ENCODE results near the gene NPHP4. TPM values are rescaled to one million over a fixed set of nuclear protein-coding genes. Genes with fewer than 3 reads are reported as not detected.

NPHP4 gene
- total RNA-seq, 4 donors from 2014 or later: 6.7 to 19.9 (median 10.5) TPM

DNA sequence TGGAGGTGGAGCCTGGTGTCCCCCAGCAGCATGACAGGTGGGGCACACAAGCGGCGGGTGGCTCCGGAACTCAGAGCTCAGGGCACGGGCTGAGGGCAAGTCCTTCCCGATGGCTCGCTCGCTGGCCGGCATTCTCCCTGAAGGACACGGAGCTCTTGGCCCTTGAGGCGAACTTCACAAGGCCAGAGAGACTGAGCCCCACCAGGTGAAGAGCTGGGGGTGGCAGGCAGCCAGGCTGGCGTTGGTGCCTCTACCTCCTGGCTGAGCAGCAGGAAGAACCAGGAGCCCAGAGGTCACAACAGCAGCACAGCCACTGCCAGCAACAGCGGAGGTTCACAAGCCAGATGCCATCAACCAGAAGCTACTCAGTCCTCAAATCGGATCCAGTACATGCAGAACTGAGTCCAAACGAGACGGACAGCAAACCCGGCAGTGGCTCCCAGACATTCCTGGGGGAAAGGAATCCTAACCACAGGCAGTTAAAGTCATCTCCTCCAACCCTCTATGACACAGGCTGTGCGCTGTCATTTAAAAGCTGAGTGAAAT is 54.1 kb downstream of the NPHP4 start:
- intact Hi-C loops (cut with DNase I; ENCODE audit: low total_unique reads) (no loop called here), in situ Hi-C loops (cut with MboI; ENCODE audit: low pct_ligation_motif_present in 1 of 4, low pct_unique_long_range_greater_than_20kb in 1 of 4, low sequenced_read_pairs in 3 of 4) (loop anchor here in 1 of 4 donors (25.0 kb wide), 1 partner anchor 426 kb away; no protein-coding TSS in a partner anchor)
- Histone ChIP-seq H3K9me3 (no peaks in the 10 kb centered on the region), H3K36me3 (no peaks in the 10 kb centered on the region), H3K4me3 (no peak overlapping the region), H3K27me3 (no peaks in the 10 kb centered on the region), H3K27ac (no peak overlapping the region), H3K4me1 (no peaks in the 10 kb centered on the region)
- DNase-seq: no peak
- WGBS, 2 donors (ENCODE audit: low coverage in 1 of 2): 79 to 89% methylated on average over 5 to 17 of the region's 17 CpGs
- TF ChIP-seq POLR2AphosphoS5 (IDR thresholded peaks at IDR 0.05): no peak

- Histone ChIP-seq H3K9me3 (no peaks in the 10 kb centered on the region), H3K4me3 (no peak overlapping the region), H3K4me1 (no peaks in the 10 kb centered on the region), H3K27me3 (no peaks in the 10 kb centered on the region), H3K27ac (no peak overlapping the region), H3K36me3 (no peaks in the 10 kb centered on the region)
- intact Hi-C loops (cut with DNase I; ENCODE audit: low total_unique reads) (no loop called here), in situ Hi-C loops (cut with MboI; ENCODE audit: low pct_ligation_motif_present in 1 of 4, low pct_unique_long_range_greater_than_20kb in 1 of 4, low sequenced_read_pairs in 3 of 4) (loop anchor here in 1 of 4 donors (25.0 kb wide), 1 partner anchor 425 kb away; no protein-coding TSS in a partner anchor)
- WGBS, 2 donors (ENCODE audit: low coverage in 1 of 2): 89 to 93% methylated on average over 3 to 9 of the region's 9 CpGs
- no peak for DNase-seq
- TF ChIP-seq, protein P1, sequence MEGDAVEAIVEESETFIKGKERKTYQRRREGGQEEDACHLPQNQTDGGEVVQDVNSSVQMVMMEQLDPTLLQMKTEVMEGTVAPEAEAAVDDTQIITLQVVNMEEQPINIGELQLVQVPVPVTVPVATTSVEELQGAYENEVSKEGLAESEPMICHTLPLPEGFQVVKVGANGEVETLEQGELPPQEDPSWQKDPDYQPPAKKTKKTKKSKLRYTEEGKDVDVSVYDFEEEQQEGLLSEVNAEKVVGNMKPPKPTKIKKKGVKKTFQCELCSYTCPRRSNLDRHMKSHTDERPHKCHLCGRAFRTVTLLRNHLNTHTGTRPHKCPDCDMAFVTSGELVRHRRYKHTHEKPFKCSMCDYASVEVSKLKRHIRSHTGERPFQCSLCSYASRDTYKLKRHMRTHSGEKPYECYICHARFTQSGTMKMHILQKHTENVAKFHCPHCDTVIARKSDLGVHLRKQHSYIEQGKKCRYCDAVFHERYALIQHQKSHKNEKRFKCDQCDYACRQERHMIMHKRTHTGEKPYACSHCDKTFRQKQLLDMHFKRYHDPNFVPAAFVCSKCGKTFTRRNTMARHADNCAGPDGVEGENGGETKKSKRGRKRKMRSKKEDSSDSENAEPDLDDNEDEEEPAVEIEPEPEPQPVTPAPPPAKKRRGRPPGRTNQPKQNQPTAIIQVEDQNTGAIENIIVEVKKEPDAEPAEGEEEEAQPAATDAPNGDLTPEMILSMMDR (IDR thresholded peaks at IDR 0.05): no peak
- no peak for TF ChIP-seq POLR2A (IDR thresholded peaks at IDR 0.05)
- no peak for TF ChIP-seq EP300 (IDR thresholded peaks at IDR 0.05; ENCODE audit: low read depth)
- TF ChIP-seq POLR2AphosphoS5 (IDR thresholded peaks at IDR 0.05): no peak
Measured at GRCh38 chr1:5937373-5937857, 54.8 kb downstream of the NPHP4 start.

- no peak for DNase-seq
- Histone ChIP-seq H3K4me1 (no peaks in the 10 kb centered on the region), H3K27ac (no peak overlapping the region), H3K36me3 (no peaks in the 10 kb centered on the region), H3K27me3 (no peaks in the 10 kb centered on the region), H3K9me3 (no peaks in the 10 kb centered on the region), H3K4me3 (no peak overlapping the region)
- no peak for TF ChIP-seq POLR2AphosphoS5 (IDR thresholded peaks at IDR 0.05)
- TF ChIP-seq POLR2A (IDR thresholded peaks at IDR 0.05): no peak
- TF ChIP-seq, protein P1 (IDR thresholded peaks at IDR 0.05): no peak
- TF ChIP-seq EP300 (IDR thresholded peaks at IDR 0.05; ENCODE audit: low read depth): no peak
- 83 to 94% methylated on average over 1 to 13 of the region's 13 CpGs for WGBS, 2 donors (ENCODE audit: low coverage in 1 of 2)
- in situ Hi-C loops (cut with MboI; ENCODE audit: low pct_ligation_motif_present in 1 of 4, low pct_unique_long_range_greater_than_20kb in 1 of 4, low sequenced_read_pairs in 3 of 4) (loop anchor here in 1 of 4 donors (25.0 kb wide), 1 partner anchor 424 kb away; no protein-coding TSS in a partner anchor), intact Hi-C loops (cut with DNase I; ENCODE audit: low total_unique reads) (no loop called here)
Measured at GRCh38 chr1:5936621-5937372, 55.4 kb downstream of the NPHP4 start.

DNA sequence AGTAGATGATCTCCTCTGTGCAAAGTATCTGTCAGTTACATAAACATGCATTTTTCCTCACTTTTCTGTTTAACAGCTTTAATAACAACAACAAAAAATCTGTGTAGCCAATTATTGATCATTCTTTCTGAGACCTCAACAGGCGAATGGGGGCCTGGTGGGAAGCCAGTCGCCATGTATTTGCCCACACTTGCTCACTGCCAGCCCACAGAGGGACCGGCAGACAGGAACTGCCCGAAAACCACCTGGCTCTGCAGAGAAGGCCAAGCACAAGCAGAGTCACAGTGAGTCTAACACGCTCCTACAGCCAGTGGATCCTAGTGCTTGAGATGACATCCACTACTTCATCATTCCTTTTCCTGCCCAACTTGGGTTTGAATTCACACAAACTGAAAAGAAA is 56.1 kb downstream of the NPHP4 start:
- H3K27ac ChIP-seq: no peak overlapping the region
- no peak for DNase-seq
- no peaks in the 10 kb centered on the region for H3K27me3 ChIP-seq
- in situ Hi-C loops (cut with MboI; ENCODE audit: low pct_ligation_motif_present in 1 of 4, low pct_unique_long_range_greater_than_20kb in 1 of 4, low sequenced_read_pairs in 3 of 4) (loop anchor here in 1 of 4 donors (25.0 kb wide), 1 partner anchor 424 kb away; no protein-coding TSS in a partner anchor), intact Hi-C loops (cut with DNase I; ENCODE audit: low total_unique reads) (no loop called here)
- WGBS, 2 donors (ENCODE audit: low coverage in 1 of 2): 90% methylated on average over 5 of the region's 5 CpGs; no CpG with 5 or more reads in 1 of the 2 donors
- H3K4me3 ChIP-seq: no peak overlapping the region
- H3K9me3 ChIP-seq: no peaks in the 10 kb centered on the region
- H3K36me3 ChIP-seq: no peaks in the 10 kb centered on the region
- TF ChIP-seq POLR2A (IDR thresholded peaks at IDR 0.05) (no peak), POLR2AphosphoS5 (IDR thresholded peaks at IDR 0.05) (no peak), EP300 (IDR thresholded peaks at IDR 0.05; ENCODE audit: low read depth) (no peak)
- TF ChIP-seq, protein P1 (IDR thresholded peaks at IDR 0.05): no peak
- no peaks in the 10 kb centered on the region for H3K4me1 ChIP-seq

Data from transverse colon (tissue), 4 donors.